GM19351 (cell line): ENCODE measurements around the gene ARHGAP19.

Experiments used
- ATAC-seq: cut with Tn5 transposase; IDR thresholded peaks from one replicate; pipeline ENCODE4 v1.9.1; 2021; ENCODE audit warnings: mild to moderate bottlenecking, moderate library complexity; ENCODE audit not compliant: unreplicated experiment

ARHGAP19 gene

GRCh38 chr10:97229322-97230015 lies 63.0 kb downstream of the ARHGAP19 start:
- no peak for ATAC-seq

- ATAC-seq = no peak
Measured at GRCh38 chr10:97228775-97229157, 63.7 kb downstream of the ARHGAP19 start.

GRCh38 chr10:97228130-97228774 lies 64.2 kb downstream of the ARHGAP19 start:
- ATAC-seq = no peak

- no peak for ATAC-seq
Measured at GRCh38 chr10:97226398-97226797, 66.0 kb downstream of the ARHGAP19 start.

DNA sequence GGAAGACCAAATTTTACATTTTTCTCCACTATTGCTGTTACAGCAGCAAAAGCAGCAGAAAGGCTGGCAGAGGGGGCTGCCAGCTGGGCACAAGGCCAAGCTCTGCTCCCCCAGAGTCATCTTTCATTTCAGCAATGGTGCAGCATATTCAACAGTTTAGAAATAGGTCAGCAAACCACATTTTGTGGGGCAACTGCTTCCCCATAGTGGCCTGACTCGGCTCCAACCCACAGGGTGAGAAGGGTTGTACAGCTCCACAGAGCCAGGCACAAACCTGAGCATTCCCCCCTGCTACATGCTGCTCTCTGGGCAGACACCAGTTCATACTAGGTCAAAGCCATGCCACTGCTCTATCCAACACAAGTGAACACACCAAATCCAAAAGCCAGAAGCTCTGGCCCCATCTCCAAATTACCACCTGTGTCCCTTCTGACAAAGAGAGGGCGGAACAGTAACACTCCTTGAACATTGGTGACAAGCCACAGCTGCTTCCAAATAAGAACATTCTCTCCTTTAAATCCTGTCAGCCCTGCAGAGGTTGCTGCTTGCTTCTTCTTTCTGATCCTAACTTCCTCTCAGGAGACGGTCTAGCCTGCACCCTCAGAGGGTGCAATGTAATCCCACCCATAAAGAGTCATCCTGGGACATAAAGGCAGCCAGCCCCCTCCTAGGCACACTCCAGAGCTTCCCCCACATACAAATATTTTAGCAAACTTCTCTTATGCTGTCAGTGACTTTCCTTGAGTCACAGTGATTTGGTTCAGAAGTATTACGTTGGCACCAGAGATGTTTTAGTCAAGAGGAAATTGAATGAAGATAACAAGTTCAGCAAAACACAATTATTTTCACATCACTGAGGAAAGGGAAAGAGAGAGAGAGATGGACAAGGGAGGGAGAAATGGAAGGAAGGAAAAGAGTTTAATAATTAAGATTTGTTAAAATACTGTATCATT lies 67.7 kb downstream of the ARHGAP19 start:
- no peak for ATAC-seq

GRCh38 chr10:97222326-97222961 lies 70.0 kb downstream of the ARHGAP19 start:
- no peak for ATAC-seq

- ATAC-seq = no peak
Measured at GRCh38 chr10:97220355-97220754, 72.1 kb downstream of the ARHGAP19 start.

GRCh38 chr10:97217299-97217698 lies 75.1 kb downstream of the ARHGAP19 start:
- no peak for ATAC-seq

- ATAC-seq = no peak
Measured at GRCh38 chr10:97215619-97216260, 76.7 kb downstream of the ARHGAP19 start.

DNA sequence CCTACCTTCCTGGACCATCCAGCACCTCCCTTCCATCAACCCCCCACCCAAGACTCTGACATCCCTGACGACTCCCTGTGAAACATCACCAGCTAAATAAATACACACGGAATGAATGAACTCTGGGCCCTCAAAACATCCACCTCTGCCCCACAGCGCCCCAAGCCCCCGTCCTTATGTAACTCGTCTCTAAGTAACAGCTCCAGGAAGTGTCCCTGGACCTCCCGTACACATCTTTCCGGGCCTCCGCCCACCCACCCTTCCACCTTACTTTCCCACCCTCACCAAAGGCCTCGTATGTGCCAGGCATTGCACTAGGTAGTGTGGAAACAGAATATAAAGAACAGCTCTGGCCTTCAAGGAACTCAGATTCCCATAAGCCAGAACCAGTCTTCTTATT lies 79.0 kb downstream of the ARHGAP19 start:
- no peak for ATAC-seq

- no peak for ATAC-seq
Measured at GRCh38 chr10:97211229-97211628, 81.2 kb downstream of the ARHGAP19 start.

DNA sequence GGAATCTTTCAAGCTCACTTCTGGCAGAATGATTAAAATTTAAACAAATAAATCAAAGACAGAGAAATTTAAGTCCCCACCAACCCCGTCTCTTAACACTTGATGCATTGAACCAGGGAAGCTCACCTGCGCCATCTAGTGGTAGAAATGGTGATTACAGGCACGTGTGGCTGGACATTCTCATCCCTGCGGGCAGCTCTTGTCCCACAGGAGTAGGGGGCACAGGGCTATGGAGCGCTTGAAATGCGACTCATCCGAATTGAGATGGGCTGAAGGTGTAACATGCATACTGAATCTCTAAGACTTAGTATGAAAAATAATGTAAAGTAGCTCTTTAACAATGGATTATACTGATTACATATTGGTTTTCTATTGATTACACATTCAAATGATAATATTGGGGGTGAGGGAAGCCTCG lies 81.9 kb downstream of the ARHGAP19 start:
- ATAC-seq = no peak

GRCh38 chr10:97207756-97208346 lies 84.6 kb downstream of the ARHGAP19 start:
- no peak for ATAC-seq

- no peak for ATAC-seq
Measured at GRCh38 chr10:97207131-97207530, 85.3 kb downstream of the ARHGAP19 start.

GRCh38 chr10:97204826-97205679 lies 87.4 kb downstream of the ARHGAP19 start:
- ATAC-seq = no peak

DNA sequence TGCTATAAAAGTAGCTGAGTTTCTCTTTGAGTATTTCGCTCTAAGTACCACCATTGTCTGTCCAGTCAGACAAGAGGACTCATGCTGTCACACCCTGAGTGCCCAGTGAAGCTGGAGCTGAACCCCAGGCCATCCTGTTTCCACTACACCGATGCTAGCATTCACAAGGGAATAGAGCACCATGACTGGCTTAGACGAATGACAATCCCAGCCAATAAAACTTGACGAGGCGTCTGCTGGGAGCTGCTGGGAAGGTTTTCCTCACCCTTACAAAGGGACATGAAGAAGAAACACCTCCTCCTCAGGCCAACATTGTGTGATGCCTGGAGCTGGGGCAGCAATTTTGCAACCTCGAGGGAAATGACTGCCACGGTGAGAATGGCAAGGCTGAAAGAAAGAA lies 89.2 kb downstream of the ARHGAP19 start:
- ATAC-seq = no peak

GRCh38 chr10:97200616-97201015 lies 91.8 kb downstream of the ARHGAP19 start:
- no peak for ATAC-seq

DNA sequence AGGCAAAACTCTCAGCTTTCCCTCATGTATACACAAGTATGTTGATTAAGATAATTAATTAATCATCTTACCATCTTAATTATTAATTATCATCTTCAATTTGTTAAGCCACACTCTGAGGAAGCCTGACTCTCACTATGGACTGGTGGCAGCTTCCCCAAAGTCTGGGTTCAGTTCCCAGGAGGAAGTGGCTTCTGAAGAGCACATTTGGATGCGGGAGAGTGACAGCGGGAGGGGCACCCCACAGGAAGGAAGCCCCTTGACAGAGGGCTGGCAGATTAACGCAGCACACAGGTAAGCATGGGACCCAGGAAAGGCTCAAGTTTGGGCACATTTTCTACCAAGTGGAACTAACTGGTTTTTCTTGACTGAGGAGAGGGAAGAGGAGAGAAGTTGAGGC lies 93.3 kb downstream of the ARHGAP19 start:
- no peak for ATAC-seq

DNA sequence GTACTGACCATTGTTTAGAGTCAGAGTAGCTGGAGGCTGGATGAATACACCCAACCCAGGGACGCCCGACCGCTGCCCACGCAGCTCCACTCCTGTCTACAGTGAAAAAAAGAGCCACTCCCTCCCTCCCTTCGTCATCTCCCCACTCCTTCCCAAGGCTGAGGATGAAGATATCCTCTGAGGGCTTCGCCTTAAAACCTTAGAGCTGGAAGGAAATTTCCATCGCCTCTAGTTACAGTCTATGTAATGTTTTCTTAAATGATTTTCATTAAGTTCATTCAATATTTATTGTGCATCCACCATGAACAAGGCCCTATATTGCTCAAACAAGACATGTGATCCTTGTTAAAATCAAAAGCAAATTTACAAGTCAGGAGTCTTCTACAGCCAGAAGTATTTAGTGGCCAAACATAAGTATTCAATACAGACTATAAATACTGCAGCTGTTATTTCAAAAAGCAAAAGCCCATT lies 95.4 kb downstream of the ARHGAP19 start:
- ATAC-seq = no peak
